H1 (cell line): Measurements from ENCODE around the gene COPG1.

Experiments
- ATF3 ChIP-seq: IDR thresholded peaks from 2 replicates; pipeline ENCODE4 v1.6.1; 2011; ENCODE audit warnings: low read depth, mild to moderate bottlenecking, low read length; ENCODE audit not compliant: insufficient read depth
- CTCF ChIP-seq, 3 experiments: IDR thresholded peaks; 1 replicate in 2 of 3; 2 replicates in 1 of 3; pipeline versions ENCODE4 v1.5.1 to v1.6.1; 2011; ENCODE audit warnings: low read length in 3 of 3, mild to moderate bottlenecking in 3 of 3, inconsistent platforms in 2 of 3, low read depth in 1 of 3, moderate library complexity in 1 of 3; ENCODE audit not compliant: insufficient read depth in 1 of 3; ENCODE audit errors: control extremely low read depth in 1 of 3
- EZH2 ChIP-seq: fragments of 200-600 bp; sonication (generic); IDR thresholded peaks from 2 replicates; pipeline ENCODE4 v1.7.1; 2012; ENCODE audit warnings: low read depth, mild to moderate bottlenecking, moderate library complexity, low read length, inconsistent platforms; ENCODE audit not compliant: severe bottlenecking
- GABPA ChIP-seq: IDR thresholded peaks from 2 replicates; pipeline ENCODE4 v1.6.1; 2011; ENCODE audit warnings: mild to moderate bottlenecking, low read length, moderate library complexity, borderline replicate concordance; ENCODE audit not compliant: insufficient read depth
- MAFK ChIP-seq: IDR thresholded peaks from 2 replicates; pipeline ENCODE4 v1.6.1; 2012; ENCODE audit warnings: low read depth, mild to moderate bottlenecking, improper control_type of control experiment, low read length
- POLR2A ChIP-seq, 2 experiments: IDR thresholded peaks; 1 replicate in 1 of 2; 2 replicates in 1 of 2; pipeline ENCODE4 v1.6.1; 2011; ENCODE audit warnings: low read depth in 2 of 2, low read length in 2 of 2, mild to moderate bottlenecking in 2 of 2; ENCODE audit errors: control extremely low read depth in 1 of 2
- POLR2AphosphoS5 ChIP-seq: IDR thresholded peaks from 2 replicates; pipeline ENCODE4 v1.6.1; 2011; ENCODE audit warnings: low read depth, low read length
- RAD21 ChIP-seq, 2 experiments: IDR thresholded peaks in 1 of 2; conservative IDR thresholded peaks in 1 of 2; 2 replicates each; pipeline ENCODE4 v1.6.1; 2011; ENCODE audit warnings: low read depth in 2 of 2, low read length in 2 of 2, improper control_type of control experiment in 1 of 2, inconsistent platforms in 1 of 2, mild to moderate bottlenecking in 1 of 2, moderate library complexity in 1 of 2
- TCF12 ChIP-seq: IDR thresholded peaks from 2 replicates; pipeline ENCODE4 v1.6.1; 2011; ENCODE audit warnings: low read depth, mild to moderate bottlenecking, low read length

GRCh38 chr3:129234441-129234840 is 15.0 kb upstream of the COPG1 start:
- TF ChIP-seq POLR2A (IDR thresholded peaks at IDR 0.05; ENCODE audit: control extremely low read depth in 1 of 2, low read depth in 2 of 2, low read length in 2 of 2): no peak
- no peak for TF ChIP-seq ATF3
- no peak for TF ChIP-seq EZH2
- TF ChIP-seq CTCF (IDR thresholded peaks at IDR 0.05; ENCODE audit: control extremely low read depth in 1 of 3, insufficient read depth in 1 of 3, low read depth in 1 of 3, low read length in 3 of 3): no peak
- TF ChIP-seq MAFK: no peak
- no peak for TF ChIP-seq POLR2AphosphoS5
- TF ChIP-seq TCF12: no peak
- TF ChIP-seq GABPA: no peak
- no peak for TF ChIP-seq RAD21 (IDR thresholded peaks at IDR 0.05 in 1 of 2, conservative IDR thresholded peaks at IDR 0.05 in 1 of 2; ENCODE audit: low read depth in 2 of 2, low read length in 2 of 2)
